ENCODE data around the gene DISP2.
A peak's percentile ranks its signal among the peaks of the same experiment; 100 is the strongest.

GRCh38 chr15:40367686-40368611 lies 9.9 kb downstream of the DISP2 start:
- peak; percentile 48 for TF ChIP-seq CTCF (IDR thresholded peaks at IDR 0.05; ENCODE audit: insufficient read depth, low read depth, low read length)
- TF ChIP-seq EZH2 (IDR thresholded peaks at IDR 0.05; ENCODE audit: insufficient read depth, low read length) = no peak
